Stimulated activated CD4-positive, alpha-beta T cell treated with anti-CD3 and anti-CD28 coated beads, Interleukin-4, amount 100 ng/mL, for 1 hour (primary cell): ENCODE data around the gene CHD1.
A peak's percentile ranks its signal among the peaks of the same experiment; 100 is the strongest.
"Not testable (repeated sequence)": the region's sequence is repeated elsewhere in the genome, so short reads cannot be mapped to it uniquely, and the experiment has no call there.

Experiments
- DNase-seq: peaks from one replicate; pipeline ENCODE4 v3.0.0-alpha.2; 2020

Gene CHD1

DNA sequence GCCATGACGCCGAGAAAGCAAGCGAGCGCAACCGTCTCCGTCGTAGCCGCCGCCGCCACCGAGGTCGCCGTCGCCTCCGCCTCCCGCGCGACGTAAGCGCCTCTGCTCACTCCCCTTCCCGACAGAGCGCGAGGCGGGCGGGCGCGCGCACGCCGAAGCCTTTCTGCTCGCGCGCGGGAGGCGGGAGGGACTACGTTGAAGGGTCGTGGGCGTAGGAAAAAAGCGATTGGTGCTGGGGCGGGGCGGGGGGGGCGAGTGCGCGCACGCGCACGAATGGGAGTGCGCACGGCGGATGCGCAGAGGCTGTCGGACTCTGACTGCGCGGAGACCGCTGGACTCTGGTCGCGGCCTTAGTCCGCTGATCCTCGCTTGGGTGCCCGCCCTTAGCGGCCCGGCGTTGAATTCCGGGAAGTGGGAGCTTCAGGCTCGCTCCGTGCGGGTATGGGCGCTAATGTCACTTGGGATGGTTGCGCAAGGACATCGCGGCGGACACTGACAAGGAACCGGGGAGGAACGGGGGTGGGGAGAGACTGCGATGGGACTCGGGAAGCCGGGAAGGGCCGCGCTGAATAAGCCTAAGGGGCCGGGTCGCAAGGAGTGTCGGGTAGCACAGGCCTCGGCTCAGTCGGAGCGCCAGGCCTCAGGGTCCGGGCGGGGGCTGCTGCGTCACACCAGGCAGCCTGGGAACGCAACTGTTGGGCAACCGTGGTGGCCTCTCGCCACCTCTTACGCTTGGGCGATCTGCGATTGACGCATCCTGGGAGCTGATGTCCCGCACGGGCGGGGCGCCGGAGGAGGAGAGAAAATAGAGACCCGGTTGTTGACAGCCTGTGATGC is at the start of gene CHD1:
Gene CHD1 (minus strand): TSS at position 135 of the 837 bp plus-strand sequence. CDS start 2,621 bp downstream, outside the sequence.
- peak; percentile 93 for DNase-seq

DNA sequence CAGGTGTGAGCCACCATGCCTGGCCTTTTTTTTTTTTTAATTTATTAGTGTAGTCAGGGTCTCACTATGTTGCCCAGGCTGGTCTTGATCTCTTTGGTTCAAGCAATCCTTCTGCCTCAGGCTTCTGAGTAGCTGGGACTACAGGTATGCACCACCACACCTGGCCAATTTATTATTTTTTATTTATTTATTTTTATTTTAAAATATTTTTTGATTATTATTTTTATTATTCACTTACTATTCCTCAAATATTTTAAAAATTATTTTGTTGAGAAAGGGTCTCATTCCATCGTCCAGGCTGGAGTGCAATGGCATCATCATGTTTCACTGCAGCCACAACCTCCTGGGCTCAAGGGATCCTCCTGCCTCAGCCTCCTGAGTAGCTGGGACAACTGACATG is 49.7 kb upstream of the CHD1 start:
- no peak for DNase-seq

DNA sequence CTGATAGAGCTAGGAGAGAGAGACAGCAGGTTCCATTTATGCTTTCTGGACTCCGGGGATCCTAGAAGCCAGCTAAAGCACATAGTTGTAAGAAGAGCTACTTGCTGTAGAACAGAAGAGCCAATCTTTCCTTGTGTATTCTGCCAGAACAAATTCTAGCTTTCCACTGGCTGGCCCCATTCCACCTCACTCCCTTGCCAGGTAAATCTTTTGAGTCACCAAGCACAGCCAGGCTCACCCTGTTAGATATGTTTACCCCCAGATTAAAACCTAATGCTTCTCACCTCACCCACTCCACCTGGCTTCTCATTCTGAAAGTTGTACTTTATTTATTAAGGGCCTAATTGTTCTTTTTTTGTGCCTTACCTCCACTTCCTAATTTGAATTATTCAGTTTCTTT is 48.9 kb upstream of the CHD1 start:
- no peak for DNase-seq

DNA sequence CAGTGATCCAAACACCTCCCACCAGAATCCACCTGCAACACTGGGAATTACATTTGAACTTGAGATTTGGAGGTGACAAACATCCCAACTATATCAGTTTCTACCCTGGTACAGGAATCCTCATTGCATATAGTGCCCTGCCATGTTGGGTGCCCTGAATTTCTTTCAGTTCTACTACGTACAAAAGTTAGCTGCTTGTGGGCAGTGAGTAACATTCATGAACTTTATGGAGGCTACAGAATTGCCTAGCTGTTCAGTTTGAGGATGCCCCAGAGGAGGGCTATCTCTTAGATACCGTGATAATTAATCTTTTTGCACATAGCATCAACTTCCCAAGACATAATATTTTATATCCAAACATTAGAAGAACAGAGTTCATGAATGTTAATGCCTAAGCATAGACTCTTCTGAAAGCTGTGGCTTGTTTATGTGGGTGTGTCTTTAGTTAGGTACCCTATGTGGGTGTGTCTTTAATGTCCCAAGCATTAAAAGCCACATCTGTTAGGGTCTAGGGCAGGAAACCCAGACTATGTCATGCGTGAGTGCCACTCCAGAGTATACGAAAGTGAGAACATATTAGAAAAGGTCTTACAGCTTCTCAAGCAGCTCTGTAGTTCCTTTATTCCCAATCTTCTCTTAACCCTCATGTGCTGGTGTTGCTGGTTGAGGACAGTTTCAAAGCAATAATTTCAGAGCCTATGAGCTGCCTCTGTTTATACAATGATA is 47.0 kb upstream of the CHD1 start:
- DNase-seq: no peak

DNA sequence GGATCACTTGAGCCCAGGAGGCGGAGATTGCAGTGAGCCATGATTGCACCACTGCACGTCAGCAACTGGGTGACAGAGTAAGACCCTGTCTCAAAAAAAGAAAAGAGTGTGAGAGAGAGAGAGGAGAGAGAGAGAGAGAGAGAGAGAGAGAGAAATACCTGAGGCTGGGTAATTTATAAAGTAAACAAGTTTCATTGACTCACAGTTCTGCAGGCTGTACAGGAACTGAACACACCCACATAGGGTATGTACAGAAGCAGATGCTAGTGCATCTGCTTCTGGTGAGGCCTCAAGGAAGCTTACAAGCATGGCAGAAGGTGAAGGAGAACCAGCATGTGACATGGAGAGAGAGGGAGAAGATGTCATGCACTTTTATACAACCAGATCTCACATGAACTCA is 46.4 kb upstream of the CHD1 start:
- no peak for DNase-seq

DNA sequence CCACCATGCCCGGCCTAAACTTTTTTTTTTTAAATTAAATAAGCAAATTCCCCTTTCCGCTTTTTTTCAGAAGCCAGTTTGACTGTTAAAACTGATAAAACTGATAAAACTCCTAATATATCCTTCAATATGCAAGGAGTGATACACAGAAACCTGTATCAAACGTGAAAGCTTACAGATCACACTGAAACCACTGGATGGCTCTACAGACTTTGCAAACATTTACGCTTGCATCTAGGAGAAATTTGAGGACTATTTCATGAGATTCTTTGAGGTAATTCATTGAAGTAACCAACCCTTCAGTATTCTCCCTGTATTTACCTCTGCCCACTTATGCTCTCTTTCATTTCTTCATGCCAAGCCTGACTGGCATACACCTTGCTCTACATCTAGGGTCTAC is 40.6 kb upstream of the CHD1 start:
- DNase-seq: no peak

DNA sequence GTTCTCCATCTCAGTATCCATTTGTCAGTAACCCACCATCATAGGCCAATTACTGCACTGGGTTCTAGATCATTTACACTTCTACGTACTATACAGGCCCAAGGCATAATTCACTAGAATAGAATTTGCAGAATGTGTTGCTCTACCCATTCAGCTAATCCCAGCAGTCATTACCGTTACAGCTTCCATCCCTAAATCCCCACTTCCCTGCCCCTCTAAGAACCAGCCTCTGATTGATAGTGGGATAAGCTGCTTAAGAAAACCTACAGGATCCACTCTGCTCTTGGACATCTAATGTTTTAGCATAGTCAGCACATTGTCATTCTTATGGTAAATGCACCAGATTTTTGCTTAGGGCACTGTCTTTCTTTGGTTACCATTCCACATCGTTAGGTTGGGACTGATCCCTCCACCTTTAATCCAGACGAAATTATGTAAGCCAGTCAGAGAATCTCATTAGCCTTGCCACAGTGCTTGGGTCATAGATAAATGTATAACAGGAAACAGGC is 39.3 kb upstream of the CHD1 start:
- DNase-seq: no peak

DNA sequence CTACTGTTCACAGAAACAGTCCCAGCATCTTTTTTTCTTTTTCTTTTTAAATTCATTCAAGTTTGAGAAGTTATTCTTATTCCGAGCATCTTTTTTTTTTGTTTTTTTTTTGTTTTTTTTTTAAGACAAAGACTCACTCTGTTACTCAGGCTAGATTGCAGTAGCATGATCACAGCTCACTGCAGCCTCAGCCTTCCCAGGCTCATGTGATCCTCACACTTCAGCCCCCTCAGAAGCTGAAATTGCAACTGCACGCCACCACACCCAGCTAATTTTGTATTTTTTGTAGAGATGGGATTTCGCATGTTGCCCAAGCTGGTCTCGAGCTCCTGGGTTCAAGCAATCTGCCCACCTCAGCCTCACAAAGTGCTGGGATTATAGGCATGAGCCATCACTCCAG is 36.4 kb upstream of the CHD1 start:
- DNase-seq: no peak

DNA sequence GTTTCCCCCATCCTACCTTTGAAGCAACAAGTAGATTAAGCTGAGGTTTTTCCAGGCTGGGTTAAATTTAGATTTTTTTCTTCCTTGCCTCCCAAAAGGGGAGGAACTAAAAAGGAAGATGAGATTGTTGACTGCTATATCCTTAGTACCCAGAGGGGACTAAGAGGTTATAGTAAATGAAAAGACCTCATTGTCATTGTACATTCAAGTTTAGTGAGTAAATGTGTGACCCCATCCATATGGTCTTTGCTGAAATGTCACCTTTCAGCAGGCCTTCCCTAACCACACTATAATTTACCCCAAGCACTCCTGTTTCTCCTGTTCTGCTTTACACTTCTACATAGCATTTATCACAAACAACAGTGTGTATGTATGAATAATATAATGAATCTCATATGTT is 35.8 kb upstream of the CHD1 start:
- no peak for DNase-seq

DNA sequence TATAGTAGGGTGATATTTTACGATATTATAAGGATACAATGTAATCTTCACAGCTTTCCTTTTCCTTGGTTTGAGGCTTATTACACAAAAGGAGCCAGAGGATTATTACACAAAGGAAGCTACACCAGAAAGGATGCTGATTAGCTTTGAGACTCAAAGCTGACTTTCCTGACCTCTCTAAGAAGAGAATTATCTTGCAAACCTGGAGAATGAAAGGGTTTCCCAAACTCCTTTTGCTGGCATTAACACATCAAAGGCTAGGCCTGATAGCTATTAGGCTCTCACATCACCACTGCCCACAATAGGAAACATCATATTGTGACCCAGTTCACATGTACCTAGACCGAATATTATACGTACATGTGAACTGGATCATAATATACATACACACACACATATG is 34.2 kb upstream of the CHD1 start:
- no peak for DNase-seq

DNA sequence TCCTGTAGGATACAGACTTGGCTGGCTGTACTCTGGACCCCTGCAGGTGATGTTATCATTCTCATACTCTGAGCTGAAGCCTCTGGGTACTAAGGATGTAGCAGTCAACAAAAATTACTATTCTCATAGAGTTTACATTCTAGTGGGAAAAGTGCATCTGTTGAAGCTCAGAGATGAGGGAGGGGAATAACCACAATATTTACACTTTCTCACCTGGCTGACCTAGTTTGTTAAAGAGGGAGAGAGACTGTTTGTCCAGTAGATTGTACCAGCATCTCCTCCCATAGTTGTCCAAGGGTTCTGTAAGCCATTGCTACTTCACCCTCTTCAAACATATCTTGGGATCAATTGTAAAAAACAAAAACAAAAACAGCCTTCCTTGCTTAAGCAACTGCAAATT is 33.8 kb upstream of the CHD1 start:
- DNase-seq: no peak

DNA sequence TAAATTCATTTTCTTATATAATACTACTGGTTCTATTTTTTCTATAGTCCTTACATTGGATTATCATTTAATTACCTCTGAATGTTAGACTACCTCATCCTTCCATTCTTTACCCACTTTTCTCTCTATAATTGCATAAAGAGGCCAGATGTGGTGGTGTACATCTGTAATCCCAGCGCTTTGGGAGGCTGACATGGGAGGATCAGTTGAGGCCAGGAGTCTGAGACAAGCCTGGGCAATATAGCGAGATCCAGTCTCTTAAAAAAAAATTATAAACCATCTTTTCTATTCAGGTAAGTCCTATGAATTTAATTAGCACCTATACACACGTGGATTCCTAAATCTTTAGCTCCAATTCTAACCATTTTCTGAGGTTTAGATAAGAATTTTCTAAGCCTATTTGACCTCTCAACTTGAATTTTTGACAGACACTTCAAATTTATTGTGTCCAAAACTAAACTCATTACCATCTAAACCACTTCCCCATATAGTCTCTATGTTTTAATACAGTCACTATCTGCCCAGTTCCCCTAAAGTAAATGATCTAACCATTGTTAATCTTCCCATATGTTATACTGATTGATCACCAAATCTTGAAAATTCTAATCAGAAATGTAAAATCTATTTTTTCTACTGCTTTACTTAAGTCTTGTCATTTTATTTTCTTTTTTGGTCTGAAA is 33.0 kb upstream of the CHD1 start:
- no peak for DNase-seq

DNA sequence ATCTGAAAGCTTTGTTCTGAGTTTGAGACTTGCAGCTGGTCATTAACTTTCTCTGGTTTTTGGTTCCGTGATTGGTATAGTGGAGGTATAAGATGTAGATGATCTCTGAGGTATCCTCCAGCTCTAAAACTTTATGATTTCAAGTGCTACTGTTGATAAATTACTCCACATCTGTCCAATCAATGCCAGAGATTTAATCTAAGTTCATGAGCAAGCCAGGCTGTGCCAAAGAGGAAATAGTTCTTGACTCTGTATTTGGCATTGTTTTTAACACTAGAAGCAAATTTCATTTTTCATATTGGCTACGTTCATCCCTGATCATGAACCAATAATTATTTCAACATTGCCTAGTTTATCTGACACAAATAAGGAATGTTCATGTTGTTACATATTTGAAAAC is 28.5 kb upstream of the CHD1 start:
- no peak for DNase-seq

DNA sequence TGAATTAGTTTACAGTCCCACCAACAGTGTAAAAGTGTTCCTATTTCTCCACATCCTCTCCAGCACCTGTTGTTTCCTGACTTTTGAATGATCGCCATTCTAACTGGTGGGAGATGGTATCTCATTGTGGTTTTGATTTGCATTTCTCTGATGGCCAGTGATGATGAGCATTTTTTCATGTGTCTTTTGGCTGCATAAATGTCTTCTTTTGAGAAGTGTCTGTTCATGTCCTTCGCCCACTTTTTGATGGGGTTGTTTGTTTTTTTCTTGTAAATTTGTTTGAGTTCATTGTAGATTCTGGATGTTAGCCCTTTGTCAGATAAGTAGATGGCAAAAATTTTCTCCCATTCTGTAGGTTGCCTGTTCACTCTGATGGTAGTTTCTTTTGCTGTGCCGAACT is 27.1 kb upstream of the CHD1 start:
- not testable (repeated sequence) for DNase-seq

DNA sequence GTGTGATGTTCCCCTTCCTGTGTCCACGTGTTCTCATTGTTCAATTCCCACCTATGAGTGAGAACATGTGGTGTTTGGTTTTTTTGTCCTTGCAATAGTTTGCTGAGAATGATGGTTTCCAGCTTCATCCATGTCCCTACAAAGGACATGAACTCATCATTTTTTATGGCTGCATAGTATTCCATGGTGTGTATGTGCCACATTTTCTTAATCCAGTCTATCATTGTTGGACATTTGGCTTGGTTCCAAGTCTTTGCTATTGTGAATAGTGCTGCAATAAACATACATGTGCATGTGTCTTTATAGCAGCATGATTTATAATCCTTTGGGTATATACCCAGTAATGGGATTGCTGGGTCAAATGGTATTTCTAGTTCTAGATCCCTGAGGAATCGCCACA is 26.7 kb upstream of the CHD1 start:
- DNase-seq: not testable (repeated sequence)

DNA sequence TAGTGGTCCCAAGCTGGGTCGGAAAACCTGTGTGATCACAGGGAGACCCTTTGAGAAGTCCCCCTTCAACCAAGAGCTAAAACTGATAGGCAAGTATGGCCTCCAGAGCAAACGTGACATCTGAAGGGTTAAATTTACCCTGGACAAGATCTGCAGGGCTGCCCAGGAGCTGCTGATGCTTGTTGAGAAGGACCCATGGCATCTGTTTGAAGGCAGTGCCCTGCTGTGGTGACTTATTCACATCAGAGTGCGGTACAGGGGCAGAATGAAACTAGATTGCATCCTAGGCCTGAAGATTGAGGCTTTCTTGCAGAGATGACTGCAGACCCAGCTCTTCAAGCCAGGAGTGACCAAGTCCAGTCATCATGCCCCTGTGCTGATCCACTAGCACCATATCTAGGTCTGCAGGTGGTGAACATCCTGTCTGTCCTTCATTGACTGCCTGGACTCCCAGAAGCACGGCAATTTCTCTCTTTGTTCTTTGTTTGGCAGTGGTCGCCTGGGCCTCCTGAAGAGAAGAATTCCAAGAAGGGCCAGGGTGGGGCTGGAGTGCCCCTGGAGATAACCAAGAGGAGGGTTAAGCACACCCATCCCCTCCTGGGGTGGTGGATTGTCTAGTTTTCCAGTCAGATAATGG is 25.7 kb upstream of the CHD1 start:
- no peak for DNase-seq

DNA sequence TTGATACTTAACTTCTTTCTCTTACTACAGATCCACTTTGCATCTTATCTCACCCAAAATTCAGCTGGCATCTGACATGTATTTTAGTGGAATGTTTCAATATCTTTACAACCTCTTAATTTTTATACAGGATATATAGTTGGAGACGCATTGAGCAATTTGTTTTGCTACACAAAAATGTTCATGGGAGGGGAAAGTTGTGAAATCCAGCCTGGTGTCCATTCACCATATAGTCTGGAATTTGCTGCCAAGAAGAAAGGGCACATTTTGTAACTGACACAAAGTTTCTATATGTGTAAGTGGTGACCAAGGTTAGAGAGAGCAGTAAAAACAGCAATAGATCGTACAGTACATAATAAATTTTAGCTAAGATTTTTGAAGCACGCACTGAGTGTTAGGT is 14.0 kb upstream of the CHD1 start:
- DNase-seq: no peak

DNA sequence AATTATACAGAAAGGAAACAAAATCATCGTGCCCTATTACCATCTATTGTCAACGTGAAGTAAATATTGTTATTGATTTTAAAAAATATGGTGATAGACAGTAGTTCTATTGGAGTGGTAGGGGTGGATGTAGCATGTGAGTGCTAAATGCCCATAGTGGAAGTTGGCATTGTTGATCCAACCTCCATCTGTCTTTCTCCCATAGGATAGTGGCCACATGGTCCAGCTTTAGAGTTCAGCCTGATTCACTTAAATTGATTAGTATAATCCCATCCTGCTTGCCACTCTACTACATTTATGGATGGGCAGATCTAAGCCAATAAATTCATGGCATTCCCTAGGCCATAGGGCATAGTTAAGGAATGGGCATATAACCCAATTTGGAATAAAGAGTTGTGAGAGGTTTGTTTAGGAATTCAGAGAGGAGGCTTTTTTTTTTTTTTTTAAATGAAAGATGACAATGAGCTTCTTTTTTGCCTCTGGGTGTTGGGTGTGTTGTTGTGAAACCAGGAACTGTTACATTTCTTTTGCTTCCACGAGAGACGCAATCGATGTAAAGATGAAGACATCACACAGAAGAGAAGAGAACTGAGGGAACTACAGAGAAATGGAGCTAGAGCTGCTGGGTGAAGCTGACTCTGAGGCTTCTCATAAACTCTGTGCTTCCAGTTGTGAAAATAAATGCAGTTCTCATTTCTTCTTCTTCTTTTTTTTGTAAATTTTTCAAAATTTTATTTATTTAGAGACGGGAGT is 12.5 kb upstream of the CHD1 start:
- DNase-seq: no peak

DNA sequence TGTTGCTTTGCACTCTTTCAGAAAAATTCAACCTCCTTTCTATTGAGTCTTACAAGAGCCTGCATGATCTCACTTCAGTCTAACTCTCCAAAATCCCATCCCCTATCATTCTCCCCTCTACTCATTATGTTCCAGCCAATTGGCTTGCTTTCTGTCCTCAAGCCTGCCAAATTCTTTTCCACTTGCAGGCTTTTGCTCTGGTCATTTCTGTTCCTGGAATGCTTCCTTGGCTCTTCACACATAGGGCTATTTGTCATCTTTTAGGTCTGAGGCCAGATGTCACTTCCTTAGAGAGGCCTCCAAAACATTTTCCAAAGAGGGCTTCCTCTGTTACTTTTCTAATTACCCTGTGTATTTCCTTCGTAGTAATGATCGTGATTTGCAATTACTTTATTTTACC is 11.8 kb upstream of the CHD1 start:
- no peak for DNase-seq

DNA sequence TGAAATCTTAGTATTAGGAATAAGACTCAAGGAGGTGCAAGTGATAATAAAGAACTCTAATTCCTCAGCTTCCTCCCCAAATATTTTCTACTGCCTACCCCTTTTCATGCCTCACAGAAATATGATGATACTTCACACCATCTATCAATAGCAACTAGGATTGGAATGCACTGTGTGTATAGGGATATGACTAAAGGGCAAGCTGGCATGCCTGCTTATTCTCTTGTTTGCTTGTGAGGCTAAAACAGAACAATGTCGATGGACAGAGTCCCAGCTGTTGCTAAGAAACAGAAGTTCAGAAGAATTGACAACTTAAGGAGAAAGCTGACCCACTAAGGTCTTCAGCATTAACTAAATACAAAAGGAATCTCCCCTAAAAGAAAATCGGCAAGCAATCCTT is 9.7 kb upstream of the CHD1 start:
- DNase-seq: no peak

DNA sequence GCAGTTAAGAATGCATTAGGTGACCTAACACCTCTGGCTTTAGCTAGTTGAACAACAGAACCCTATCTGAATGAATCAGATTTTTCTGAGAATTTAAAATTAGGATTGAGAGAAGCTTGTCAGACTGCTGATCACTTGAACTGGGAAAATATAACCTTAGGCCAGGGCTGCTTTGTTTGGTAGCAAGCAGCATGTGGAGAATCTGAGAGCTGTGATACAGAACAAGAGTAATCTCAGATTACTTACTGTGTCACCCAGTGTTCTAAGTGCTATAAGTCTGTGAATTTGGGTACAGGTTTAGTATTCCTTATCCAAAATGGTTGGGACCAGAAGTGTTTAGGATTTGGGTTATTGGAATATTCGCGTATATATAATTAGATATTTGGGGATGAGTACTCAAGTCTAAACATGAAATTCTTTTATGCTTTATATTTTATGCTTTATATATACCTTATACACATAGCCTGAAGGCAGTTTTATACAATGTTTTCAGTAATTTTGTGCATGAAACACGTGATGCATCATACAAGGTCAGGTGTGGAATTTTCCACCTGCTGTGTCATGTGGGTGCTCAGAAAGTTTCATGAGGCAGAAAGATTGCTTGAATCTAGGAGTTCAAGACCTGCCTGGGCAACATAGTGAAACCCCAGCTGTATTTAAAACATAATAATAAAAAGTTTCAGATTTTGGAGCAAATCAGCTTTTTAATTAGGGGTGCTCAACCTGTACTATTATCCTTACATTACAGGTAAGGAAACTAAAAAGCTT is 8.3 kb upstream of the CHD1 start:
- no peak for DNase-seq

DNA sequence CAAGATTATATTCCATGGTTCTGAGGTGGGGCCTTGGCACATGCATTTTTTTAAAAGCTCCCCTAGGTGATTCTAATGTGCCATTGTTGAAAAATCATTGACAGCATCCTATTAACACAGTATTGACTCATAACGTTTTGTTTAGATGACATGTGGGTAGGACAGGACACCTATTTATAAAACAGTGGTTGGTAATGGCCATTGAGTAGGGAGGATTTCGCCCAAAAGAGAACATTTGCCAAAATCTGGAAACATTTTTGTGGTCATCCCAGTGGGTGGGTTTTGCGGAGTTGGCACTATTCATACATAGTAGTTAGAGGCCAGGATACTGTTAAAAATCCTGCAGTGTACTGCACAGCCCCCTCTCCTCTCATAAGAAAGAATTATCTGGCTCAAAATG is 6.4 kb upstream of the CHD1 start:
- DNase-seq: no peak
